Measurements from ENCODE around the gene IQCH.

The IQCH gene

GRCh38 chr15:67520321-67521028 lies 265.9 kb downstream of the IQCH start:
- no peak for TF ChIP-seq FOXA1 (IDR thresholded peaks at IDR 0.05)
- no peak for TF ChIP-seq ELF4 (IDR thresholded peaks at IDR 0.05)
- no peak for TF ChIP-seq NFRKB (IDR thresholded peaks at IDR 0.05)
- TF ChIP-seq FOXK2 (IDR thresholded peaks at IDR 0.05): no peak
- no peak for TF ChIP-seq ARNT (IDR thresholded peaks at IDR 0.05)
- TF ChIP-seq LEF1 (IDR thresholded peaks at IDR 0.05; ENCODE audit: borderline replicate concordance): no peak
- no peak for TF ChIP-seq TARDBP (IDR thresholded peaks at IDR 0.05)
- TF ChIP-seq PKNOX1 (IDR thresholded peaks at IDR 0.05): no peak
- TF ChIP-seq SP1 (IDR thresholded peaks at IDR 0.05): no peak
- no peak; the same call in 1 of the 2 replicates for TF ChIP-seq L3MBTL2 (conservative IDR thresholded peaks at IDR 0.05)
- TF ChIP-seq CTBP1 (IDR thresholded peaks at IDR 0.05; ENCODE audit: borderline replicate concordance): no peak
- no peak for TF ChIP-seq SUZ12 (IDR thresholded peaks at IDR 0.05)
- TF ChIP-seq BHLHE40 (IDR thresholded peaks at IDR 0.05; ENCODE audit: borderline replicate concordance): no peak
- CTCF ChIA-PET: interaction anchor here (0.6 kb wide), 1 partner anchor 19 kb away, joined by 3 read pairs; no protein-coding TSS in a partner anchor
- POLR2A ChIA-PET: interaction anchor here (0.6 to 2.6 kb wide), 12 partner anchors 9 to 818 kb away, joined by 3 to 22 read pairs (median 4); partner anchors contain the start of genes MAP2K5 and SMAD6
- DNase-seq (ENCODE audit: extremely low spot score): no peak

- POLR2A ChIA-PET: interaction anchor here (0.6 to 2.6 kb wide), 21 partner anchors 8 to 819 kb away, joined by 3 to 22 read pairs (median 3); partner anchors contain the start of genes MAP2K5 and SMAD6
- CTCF ChIA-PET: interaction anchor here (0.6 to 0.9 kb wide), 2 partner anchors 20 to 315 kb away, joined by 3 read pairs; no protein-coding TSS in a partner anchor
- TF ChIP-seq TARDBP (IDR thresholded peaks at IDR 0.05) (no peak), ARNT (IDR thresholded peaks at IDR 0.05) (no peak; the same call in 1 of the 2 replicates), FOXA1 (IDR thresholded peaks at IDR 0.05) (no peak), SUZ12 (IDR thresholded peaks at IDR 0.05) (no peak), ZNF384 (IDR thresholded peaks at IDR 0.05) (no peak), BHLHE40 (IDR thresholded peaks at IDR 0.05; ENCODE audit: borderline replicate concordance) (no peak), L3MBTL2 (conservative IDR thresholded peaks at IDR 0.05) (peak; percentile 99), ELF4 (IDR thresholded peaks at IDR 0.05) (no peak), PKNOX1 (IDR thresholded peaks at IDR 0.05) (no peak), NFRKB (IDR thresholded peaks at IDR 0.05) (no peak), HDGF (IDR thresholded peaks at IDR 0.05; ENCODE audit: borderline replicate concordance) (no peak), LEF1 (IDR thresholded peaks at IDR 0.05; ENCODE audit: borderline replicate concordance) (peak; percentile 79; the same call in 1 of the 2 replicates), CTBP1 (IDR thresholded peaks at IDR 0.05; ENCODE audit: borderline replicate concordance) (no peak; the same call in 1 of the 2 replicates), FOXK2 (IDR thresholded peaks at IDR 0.05) (no peak), FOXM1 (IDR thresholded peaks at IDR 0.05; ENCODE audit: borderline replicate concordance) (peak; percentile 66; the same call in 1 of the 2 replicates), SP1 (IDR thresholded peaks at IDR 0.05) (no peak)
- peak; percentile 82 for DNase-seq (ENCODE audit: extremely low spot score)
Measured at GRCh38 chr15:67521029-67521782, 266.6 kb downstream of the IQCH start, which contains the start of gene C15orf61. Gene C15orf61, plus strand, starts transcription at chr15:67521131. Its CDS starts 118 bp downstream, at chr15:67521249.

- TF ChIP-seq FOXA1 (IDR thresholded peaks at IDR 0.05) (peak; percentile 16; the same call in 1 of the 2 replicates), SUZ12 (IDR thresholded peaks at IDR 0.05) (no peak)
- POLR2A ChIA-PET: interaction anchor here (0.6 to 2.6 kb wide), 14 partner anchors 8 to 198 kb away, joined by 3 to 22 read pairs (median 5); partner anchors contain the start of gene MAP2K5
- no peak for DNase-seq (ENCODE audit: extremely low spot score)
- CTCF ChIA-PET: interaction anchor here (0.9 kb wide), 1 partner anchor 314 kb away, joined by 3 read pairs; no protein-coding TSS in a partner anchor
Measured at GRCh38 chr15:67521783-67522568, 267.4 kb downstream of the IQCH start.

- no peak for DNase-seq (ENCODE audit: extremely low spot score)
- POLR2A ChIA-PET: interaction anchor here (2.0 kb wide), 1 partner anchor 19 kb away, joined by 9 read pairs; the partner anchor contains the start of gene MAP2K5
- CTCF ChIA-PET: no interaction called here
- TF ChIP-seq PKNOX1 (IDR thresholded peaks at IDR 0.05) (peak; percentile 40; the same call in 1 of the 2 replicates), FOXM1 (IDR thresholded peaks at IDR 0.05; ENCODE audit: borderline replicate concordance) (no peak), CTBP1 (IDR thresholded peaks at IDR 0.05; ENCODE audit: borderline replicate concordance) (no peak)
Measured at GRCh38 chr15:67523330-67523729, 268.7 kb downstream of the IQCH start.

GRCh38 chr15:67524235-67524634 lies 269.6 kb downstream of the IQCH start:
- TF ChIP-seq SUZ12 (IDR thresholded peaks at IDR 0.05): no peak
- TF ChIP-seq CTBP1 (IDR thresholded peaks at IDR 0.05; ENCODE audit: borderline replicate concordance): no peak
- 0 out of 2 replicates have a peak, but pooled peaks have one; percentile 24 for TF ChIP-seq ZNF384 (IDR thresholded peaks at IDR 0.05)
- no peak for TF ChIP-seq ELF4 (IDR thresholded peaks at IDR 0.05)
- CTCF ChIA-PET: no interaction called here
- DNase-seq (ENCODE audit: extremely low spot score): no peak
- POLR2A ChIA-PET: interaction anchor here (2.0 kb wide), 1 partner anchor 18 kb away, joined by 9 read pairs; the partner anchor contains the start of gene MAP2K5
